Esophagus mucosa (tissue), 1 donor: ENCODE measurements around the gene KRAS. TPM values are rescaled to one million over a fixed set of nuclear protein-coding genes. Genes with fewer than 3 reads are reported as not detected.

ENCODE experiments used
- ATAC-seq: fragments of 200-7000 bp; cut with Tn5 transposase; one replicate; pipeline ENCODE4 v1.9.1; 2020
- total RNA-seq: library from RNA; stranded (reverse); gene quantifications from one replicate; pipeline ENCODE4 v1.2.4, GENCODE V29; 2023
- donor health status: DM: yes; HTN: yes; CAD: no.

KRAS gene
- total RNA-seq, 1 donor from 2014 or later, result 26.7 TPM

DNA sequence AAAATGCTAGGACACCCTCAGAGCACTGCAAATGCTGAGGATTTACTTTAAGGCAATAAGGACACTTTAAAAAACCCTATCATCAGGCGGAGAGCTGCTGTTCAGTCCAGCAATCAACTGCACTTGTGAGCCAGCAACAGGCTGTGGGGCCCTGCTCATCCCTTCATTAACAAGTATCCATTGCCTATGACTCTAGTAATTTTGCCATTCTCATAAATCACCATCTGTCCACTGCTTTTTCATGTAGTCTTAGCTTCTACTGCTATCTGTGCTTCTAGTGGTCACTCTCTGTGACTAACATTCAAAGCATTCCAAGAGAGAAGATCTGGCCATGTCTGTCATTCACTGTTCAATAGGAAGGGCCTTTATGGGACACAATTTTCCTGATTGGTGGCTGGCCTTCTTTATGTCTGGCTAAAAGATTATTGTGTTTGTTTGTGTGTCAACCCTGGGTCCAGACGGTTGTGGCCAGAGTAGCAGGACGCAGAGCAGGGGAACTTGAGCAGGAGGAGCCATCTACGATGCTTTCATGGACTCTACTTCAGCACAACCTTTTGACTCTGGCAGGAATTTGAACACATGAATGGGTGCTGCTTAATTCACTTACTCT lies 3.6 kb upstream of the KRAS start:
- ATAC-seq, result no peak

DNA sequence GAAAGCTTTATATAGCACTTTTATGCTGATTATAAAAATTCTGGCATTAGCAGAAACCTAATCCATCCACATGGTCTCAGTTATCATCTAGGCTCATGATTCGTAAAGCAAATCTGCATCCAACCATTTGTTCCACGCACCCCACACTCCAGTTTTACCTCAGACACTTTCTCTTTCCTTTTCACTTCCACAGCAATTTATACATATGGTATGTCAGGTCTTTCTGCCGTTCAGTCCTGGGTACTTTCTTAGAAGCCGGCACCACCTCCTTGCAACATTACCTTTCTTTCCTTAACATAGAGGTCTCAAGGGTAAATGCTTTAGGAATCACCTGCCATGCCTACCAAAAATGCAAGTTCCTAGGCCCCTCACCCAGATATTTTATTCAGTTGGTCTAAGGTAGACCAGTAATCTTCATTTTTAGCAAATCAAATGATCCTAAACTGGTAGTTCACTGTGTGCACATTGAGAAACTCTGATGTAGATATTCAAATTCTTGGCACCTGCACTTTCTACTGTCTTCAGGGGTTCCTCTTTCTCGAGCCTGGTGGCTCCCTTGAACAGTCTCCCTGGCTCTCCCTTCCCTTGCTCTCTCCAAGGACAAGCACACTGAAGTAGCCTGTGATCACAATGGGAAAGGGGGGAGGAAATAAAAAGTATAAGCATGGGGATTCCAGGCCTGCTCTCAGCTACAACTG lies 2.8 kb upstream of the KRAS start:
- ATAC-seq, result no peak

DNA sequence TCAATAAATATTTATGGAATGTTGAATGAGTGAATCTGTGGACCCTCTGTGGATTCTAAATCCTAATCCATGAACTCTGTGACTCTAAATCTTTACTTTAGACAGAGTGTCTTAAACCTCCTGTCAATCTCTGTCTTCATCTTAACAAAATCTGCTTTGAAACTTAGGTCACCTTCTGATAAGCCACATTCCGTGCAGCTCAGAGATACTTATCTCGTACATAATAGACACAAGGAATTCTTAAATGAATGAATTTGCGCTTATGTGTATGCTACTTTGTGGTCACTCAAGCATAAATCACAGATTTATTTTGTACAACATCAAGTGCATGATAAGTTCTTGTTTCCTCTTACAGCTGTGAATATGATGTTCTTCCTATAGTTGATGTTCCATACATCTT lies 2.2 kb upstream of the KRAS start:
- ATAC-seq, result no peak

DNA sequence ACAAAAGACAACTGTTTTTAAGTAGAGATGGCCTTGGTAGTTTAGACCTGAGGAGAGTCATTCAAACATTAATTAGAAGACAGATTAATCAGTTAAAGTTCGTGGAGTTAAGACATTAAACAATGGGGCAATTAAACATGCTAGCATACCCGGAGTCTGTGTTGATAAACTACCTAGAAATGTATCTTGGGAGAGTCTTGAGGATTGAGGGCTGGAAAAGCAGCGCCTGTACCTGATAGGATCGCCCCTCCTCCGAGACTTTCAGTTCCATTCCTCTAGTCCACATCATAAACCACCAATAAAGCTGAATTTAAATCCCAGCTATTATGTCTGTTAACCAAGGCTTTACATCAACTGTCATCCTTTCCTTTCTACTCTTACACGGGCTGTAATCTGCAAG lies 1.0 kb upstream of the KRAS start:
- ATAC-seq, result no peak

DNA sequence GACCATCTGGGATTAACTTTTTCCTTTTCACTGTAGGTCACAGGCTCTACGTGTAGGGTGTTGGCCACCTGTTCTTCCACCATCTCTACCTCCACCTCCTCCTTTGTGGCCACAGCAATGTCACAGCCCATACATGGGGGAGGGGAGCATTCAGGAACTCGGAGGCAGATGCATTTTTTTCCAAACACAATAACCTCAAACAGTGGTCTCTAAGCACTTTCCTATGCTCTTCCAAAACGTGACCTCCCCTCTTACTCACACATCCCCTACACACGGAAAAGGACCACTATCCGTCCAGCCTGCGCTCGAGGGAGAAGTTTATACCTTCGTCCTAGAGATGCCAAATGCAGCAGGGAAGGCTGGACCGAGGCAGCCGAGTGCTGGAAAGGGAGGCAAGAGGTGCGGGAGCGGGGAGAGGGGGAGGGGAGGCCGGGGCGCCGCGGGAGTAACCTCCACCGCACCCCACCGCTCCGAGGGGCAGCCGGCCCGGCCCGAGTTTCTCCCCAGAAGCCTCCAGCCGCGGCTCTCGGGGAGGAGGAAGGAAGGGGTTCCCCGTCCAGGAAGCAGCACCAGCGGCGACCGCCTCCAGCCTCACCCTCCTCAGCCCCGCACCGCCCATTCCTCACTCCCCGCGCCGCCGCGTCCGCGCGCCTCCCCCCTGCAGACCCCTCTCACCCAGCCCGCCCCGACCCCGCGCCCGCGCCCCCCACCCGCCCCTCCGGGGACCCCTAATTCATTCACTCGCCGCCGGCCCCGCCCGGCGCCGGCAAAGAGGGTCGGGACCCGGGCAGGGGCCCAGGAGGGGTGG lies 594 bp downstream of the KRAS start:
- peak; percentile 70 for ATAC-seq

DNA sequence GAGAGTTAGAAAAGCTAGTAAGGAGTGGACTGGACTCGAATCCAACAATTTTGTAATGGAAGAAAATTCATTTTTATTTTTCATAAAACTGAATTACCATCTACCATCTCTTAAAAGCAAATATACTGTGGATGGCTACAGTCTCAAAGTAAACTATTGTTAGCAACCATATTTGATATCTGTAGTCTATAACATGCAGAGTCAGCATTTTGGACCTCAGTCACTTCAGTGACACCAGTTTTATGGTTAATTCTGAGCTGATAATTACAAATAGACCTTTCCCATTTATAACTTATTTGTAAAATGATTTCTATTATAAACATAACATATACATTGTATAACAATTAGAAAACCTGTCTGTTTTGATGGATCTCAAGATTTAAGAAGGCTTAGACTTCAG lies 2.0 kb downstream of the KRAS start:
- no peak for ATAC-seq

GRCh38 chr12:25248137-25248536 lies 2.6 kb downstream of the KRAS start:
- no peak for ATAC-seq

DNA sequence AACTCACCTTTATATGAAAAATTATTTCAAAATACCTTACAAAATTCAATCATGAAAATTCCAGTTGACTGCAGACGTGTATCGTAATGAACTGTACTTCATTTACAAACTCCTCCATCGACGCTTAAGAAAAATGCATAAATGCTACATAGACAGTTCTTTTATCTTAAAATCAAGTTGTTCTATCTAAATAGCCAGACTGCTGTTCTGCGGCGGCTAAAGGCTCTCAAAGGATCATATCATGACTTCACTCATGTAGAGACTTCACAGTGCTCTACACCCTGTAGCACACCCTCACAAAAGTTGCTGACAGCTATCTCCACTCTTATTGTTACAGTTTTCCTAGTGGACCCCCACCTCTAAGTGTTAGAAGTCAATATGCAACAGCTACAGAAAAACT lies 5.2 kb downstream of the KRAS start:
- no peak for ATAC-seq

DNA sequence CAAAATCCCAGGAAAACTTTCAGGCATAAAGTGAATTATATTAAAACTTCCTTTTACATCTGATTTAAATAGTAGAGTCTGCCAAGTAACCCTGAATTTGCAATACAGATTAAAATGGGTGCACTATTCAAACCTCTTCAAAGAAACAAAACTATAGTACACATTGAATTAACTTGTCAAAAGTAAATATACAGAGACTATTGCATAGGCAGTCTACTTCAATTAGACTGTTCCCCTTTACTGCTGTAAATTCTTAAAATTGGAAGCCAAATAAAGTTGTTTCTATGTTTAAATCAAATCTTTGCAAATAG lies 7.1 kb downstream of the KRAS start:
- ATAC-seq, result no peak

GRCh38 chr12:25242981-25243679 lies 7.6 kb downstream of the KRAS start:
- ATAC-seq, result no peak

GRCh38 chr12:25241167-25242020 lies 9.3 kb downstream of the KRAS start:
- ATAC-seq, result no peak

- no peak for ATAC-seq
These were observed 14.1 kb downstream of the KRAS start for GRCh38 chr12:25236626-25237025.

DNA sequence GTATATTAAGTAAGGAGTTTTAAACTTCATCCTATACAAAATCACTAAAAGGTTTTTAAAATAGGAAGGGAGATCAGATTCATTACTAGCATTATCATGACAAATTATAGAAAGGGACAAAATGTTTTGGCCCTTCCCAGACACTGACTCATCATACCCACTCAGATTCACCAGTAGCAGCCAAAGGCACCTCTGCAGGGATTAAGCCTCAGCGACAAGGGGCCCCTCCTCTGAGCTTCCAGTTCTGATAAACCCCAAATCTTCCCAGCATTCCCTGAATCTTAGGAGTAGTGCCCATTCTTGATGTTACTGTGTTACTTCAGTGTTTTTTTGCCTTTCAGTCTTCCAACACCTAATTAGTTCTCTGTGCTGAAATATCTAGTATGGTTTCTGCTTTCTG lies 14.5 kb downstream of the KRAS start:
- ATAC-seq, result no peak

GRCh38 chr12:25213338-25213737 lies 37.4 kb downstream of the KRAS start:
- no peak for ATAC-seq

- no peak for ATAC-seq
These were observed 42.2 kb downstream of the KRAS start for GRCh38 chr12:25208554-25208953.

DNA sequence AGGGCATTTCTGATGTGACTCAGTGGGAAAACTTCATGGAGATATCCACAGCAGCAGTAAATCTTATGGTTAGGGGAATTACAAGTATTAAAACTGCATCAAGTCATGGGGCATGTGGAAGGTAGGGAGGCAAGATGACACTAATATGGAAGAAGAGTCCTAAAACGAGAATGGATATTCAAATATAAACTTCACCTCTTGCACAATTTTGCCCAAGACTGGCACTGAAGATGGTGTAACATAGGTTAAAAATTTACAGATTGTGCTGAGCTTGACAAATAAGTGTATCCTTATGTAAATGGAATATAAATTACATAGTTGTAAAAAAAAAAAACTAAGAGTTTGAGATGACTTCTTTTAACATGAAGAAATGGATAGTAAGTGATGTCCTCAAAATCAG lies 42.9 kb downstream of the KRAS start:
- no peak for ATAC-seq

DNA sequence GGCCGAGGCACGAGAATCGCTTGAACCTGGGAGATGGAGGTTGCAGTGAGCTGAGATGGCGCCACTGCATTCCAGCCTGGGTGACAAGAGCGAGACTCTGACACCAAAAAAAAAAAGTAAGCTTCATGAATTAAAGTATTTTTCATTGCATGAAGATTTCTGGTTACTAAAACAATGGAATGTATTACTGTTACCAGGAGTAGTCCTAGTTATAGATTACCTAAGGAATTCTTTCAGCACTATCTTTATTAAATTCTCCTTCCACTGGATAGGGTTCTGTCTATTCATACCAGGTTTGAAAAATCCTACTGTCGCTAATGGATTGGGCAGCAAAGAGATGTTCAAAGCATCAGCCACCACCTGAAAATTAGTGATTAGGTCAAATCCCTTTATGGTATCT lies 43.3 kb downstream of the KRAS start:
- no peak for ATAC-seq

GRCh38 chr12:25202137-25202536 lies 48.6 kb downstream of the KRAS start:
- ATAC-seq, result no peak

DNA sequence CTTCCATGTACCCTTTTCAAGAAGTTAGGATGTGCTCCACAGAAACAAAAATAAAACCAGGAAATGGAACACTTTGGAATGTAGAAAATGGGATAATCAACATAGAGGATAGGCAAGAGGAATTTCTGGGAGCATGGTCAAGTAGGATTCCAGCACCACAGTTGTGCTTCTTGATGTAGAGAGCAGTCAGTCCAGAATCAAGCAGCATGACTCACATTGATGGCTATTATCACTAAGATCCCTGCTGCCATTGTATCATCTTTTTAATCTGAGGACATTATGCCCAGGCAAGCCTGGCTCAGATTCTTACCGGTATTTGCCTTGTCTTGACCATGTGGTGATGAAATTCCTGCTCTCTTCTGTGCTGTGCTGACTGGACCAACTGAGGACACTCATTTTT lies 50.0 kb downstream of the KRAS start:
- no peak for ATAC-seq

DNA sequence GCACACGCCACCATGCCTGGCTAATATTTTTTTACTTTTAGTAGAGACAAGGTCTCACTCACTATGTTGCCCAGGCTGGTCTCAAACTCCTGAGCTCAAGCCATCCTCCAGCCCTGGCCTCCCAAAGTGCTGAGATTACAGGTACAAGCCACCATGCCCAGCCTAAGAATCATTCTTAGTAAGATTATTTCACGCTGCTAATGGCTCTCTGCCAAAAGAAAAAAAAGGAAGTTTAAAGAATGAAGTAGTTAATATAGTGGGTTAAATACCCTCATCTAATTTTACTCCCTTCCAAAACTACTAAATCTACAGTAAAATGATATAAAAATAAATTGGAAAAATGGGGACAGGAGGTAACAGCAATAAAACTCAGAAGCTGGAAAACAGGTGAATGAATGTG lies 53.1 kb downstream of the KRAS start:
- no peak for ATAC-seq

- peak; percentile 99 for ATAC-seq
These were observed 55.4 kb downstream of the KRAS start, which contains the start of the genes DNAI7 and ETFRF1 for GRCh38 chr12:25195056-25195971. Gene DNAI7 (minus strand): TSS chr12:25195160. CDS start chr12:25195078, 82 bp downstream. Gene ETFRF1 (plus strand): TSS chr12:25195237. CDS start chr12:25203957, 8,720 bp downstream.
